NCI-H748 treated with DMSO at 0.1 percent for 48 hours (cell line): Measurements from ENCODE around the gene PCGF3.
"Not testable (repeated sequence)": the region's sequence is repeated elsewhere in the genome, so short reads cannot be mapped to it uniquely, and the experiment has no call there.

Experiments
- DNase-seq: peaks from one replicate; lab custom pipeline; 2025; lab: John Stamatoyannopoulos, UW

The PCGF3 gene

DNA sequence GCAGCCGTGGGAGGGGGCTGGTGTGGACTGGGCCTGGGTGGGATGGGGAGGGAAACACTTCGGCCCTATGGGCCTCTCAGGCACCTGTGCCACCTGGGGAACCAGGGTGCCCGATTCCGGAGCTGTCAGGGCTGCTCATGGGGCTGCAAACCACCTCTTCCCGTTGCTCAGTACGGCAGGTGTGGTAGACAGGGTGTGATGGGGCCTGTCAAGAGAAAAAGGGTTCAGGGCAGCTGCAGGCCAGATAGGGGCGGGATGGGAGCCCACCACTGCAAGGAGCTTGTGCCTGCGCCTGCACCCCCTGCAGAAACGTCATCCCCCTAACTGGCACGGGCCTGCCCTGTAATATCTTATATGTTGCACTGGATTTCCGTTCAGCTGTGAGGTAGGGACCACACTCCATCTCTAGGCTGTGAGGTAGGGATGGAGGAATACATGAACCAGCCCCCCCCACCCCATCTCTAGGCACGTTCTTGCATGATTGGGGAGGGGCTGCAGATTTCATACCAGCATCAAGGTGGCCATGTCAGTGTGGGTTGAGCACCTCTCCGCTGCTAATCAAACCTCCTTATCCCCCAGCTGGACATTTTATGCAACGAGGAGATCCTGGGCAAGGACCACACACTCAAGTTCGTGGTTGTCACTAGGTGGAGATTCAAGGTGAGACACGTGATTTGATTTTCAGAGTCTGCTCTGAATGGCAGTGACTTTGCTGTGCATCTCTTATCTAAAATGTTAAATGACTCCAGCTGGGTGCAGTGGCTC, 59.0 kb downstream of the PCGF3 start:
- DNase-seq: no peak

- no peak for DNase-seq
These were observed 60.5 kb downstream of the PCGF3 start for GRCh38 chr4:766152-766515.

DNA sequence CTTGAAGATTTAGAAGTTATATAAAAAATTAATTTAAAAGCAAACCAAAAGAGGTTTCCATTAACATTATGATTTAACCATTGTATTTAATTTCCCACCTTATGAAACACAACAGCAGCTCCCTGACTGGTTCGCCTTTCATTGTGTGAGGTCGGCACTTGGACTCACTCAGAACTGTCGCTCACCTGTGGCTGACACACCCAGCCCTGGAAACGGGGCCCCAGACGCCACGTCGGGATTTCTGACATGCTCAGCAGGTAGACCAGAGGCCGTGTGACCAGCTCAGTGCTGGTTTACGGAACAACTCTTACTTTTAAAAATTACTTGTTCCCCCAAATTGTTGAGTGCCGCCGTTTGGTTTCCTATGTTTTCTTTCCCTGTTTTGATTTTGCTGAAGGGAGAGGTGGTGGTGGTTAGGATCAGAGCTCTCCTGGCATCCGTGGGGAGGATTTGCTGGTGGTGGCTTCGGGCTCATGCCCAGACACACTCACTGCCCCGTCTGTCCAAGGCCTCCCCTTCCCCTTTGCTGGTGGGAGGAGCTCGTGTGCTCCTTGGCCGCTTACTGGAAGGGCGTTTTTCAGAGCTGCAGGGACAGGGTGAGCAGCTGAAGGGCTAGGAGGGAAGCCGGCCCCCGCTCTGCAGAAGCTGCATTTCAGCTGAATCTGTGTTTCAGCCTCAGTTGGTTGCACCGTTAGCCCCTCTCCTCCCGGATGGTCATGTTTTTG, 61.1 kb downstream of the PCGF3 start:
- no peak for DNase-seq

GRCh38 chr4:768076-768475, 62.4 kb downstream of the PCGF3 start:
- no peak for DNase-seq

DNA sequence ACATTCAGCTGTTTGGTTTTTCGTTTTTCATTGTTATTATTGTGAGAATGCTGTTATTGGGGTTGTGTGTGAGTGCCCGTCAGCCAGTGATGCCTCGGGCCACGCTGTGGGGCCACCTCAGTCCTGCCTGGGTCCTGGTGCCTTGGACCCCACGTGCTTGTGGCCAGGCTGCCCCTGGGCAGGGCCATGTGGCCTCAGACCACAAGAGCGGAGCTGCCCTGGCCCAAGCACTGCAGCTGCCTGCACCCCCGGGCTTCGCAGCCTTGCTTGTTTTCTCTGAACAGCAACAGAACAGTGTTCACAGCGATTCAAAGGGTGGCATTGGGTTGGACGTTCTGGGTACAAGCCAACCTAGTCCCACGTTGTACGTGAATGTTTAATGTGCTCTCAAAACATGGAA, 63.4 kb downstream of the PCGF3 start:
- no peak for DNase-seq

DNA sequence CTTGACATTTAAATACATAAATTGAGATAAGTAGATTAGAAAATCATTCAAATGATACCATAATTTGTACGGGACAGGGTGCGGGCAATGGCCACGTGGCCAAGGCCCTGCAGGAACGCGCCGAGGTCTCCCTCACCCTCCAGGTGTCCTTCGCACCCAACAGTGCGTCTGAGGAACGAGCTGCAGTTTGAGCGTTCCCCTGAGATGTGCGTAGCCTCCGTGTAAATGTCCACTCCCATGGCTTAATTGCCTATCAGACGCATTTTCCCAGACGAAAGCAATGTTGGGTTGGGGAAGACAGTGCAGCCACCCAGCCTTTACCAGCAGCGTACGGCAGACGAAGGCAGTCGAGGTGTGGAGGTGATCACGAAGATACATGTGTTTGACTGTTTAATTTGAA, 63.9 kb downstream of the PCGF3 start:
- DNase-seq: no peak

DNA sequence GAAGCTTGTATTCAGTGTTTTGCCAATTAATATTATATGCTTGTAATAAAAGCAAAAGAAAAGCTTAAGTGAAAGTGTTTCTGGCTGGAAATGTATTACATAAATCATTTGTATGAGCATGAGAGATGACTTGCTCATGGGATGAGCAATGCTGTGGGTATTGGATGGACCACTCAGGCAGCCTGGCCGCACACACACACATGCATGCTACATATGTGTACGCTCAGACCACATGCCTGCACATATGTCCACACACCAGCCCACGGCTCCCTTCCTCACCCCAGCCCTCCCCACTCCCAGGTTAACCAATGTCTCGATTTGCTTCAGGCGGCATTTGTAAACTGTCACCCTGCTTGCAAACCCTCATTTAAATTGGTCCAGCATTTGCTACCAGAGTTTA, 64.4 kb downstream of the PCGF3 start:
- DNase-seq: no peak

DNA sequence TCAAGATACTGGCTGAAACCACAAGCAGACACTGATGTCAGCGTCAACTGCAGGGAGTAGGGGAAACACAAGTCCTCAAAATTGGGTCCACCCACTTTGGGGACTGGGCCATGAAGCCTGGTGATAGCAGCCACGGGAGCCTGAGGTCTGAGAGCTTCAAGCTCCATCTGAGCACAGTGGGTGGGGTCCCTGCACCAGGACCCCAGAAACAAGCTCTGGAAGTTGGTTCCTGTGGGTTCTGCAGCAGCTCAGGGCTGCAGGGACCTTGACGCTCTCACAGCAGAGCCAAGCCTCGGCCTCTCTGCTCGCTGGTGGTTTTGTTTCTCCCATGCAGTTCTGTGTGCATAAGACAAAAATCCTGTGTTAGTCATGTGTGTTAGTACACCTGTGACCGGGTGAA, 65.8 kb downstream of the PCGF3 start:
- no peak for DNase-seq

- DNase-seq: no peak
These were observed 66.5 kb downstream of the PCGF3 start for GRCh38 chr4:772118-772517.

DNA sequence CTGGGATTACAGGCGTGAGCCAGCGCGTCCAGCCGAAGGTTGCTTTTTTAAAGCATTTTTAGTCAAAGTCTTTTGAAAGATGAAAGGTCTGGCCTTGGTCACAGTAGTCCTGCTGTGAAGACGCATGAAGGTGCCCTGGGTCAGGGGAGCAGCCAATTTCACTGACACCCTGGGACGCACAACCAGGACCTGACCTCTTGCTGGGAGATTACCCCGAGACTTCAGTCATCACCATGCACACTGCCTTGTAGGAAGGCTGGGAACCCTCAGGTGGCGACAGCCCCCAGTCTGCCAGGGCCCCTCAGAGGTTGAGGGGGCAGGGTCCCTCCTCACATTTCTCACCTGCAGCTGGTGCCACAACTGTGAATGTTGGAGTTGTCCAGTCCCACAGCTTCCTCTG, 67.1 kb downstream of the PCGF3 start:
- DNase-seq: no peak

GRCh38 chr4:773214-773613, 67.6 kb downstream of the PCGF3 start:
- no peak for DNase-seq

GRCh38 chr4:774419-775092, 68.9 kb downstream of the PCGF3 start:
- not testable (repeated sequence) for DNase-seq

- DNase-seq: not testable (repeated sequence)
These were observed 69.9 kb downstream of the PCGF3 start for GRCh38 chr4:775485-775884.

DNA sequence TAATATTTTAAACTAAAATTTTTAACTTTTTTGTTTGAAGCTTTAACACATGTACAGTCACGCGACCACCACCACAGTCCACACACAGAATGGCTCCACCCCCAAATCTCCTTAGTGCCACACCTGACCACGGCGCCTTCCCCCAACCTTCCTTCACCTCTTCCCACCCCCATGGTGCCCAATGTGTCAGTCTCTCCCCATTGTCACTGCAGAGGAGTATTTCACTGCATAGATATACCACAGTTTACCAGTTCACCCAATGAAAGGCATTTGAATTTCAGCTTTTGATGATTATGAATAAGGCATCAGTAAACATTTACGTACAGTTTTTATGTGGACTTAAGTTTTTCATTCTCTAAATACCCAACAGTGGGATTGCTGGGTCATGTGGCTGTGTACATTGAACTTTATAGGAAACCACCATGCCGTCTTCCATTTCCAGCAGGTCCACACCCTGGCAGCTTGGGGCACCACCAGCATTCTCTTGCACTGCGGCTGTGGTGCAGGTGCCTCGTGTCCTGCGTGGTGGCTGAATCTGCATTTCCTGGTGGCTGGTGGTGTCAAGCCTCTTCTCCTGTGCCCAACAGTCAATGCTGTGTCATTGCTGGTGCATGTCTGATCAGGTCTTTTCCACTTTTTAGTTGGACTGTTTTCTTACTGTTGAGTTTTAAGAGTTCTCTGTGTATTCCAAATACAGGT, 71.3 kb downstream of the PCGF3 start:
- no peak for DNase-seq

GRCh38 chr4:777520-778262, 72.1 kb downstream of the PCGF3 start:
- no peak for DNase-seq

GRCh38 chr4:779555-779954, 73.9 kb downstream of the PCGF3 start:
- DNase-seq: no peak

- not testable (repeated sequence) for DNase-seq
These were observed 74.6 kb downstream of the PCGF3 start for GRCh38 chr4:780255-780654.

DNA sequence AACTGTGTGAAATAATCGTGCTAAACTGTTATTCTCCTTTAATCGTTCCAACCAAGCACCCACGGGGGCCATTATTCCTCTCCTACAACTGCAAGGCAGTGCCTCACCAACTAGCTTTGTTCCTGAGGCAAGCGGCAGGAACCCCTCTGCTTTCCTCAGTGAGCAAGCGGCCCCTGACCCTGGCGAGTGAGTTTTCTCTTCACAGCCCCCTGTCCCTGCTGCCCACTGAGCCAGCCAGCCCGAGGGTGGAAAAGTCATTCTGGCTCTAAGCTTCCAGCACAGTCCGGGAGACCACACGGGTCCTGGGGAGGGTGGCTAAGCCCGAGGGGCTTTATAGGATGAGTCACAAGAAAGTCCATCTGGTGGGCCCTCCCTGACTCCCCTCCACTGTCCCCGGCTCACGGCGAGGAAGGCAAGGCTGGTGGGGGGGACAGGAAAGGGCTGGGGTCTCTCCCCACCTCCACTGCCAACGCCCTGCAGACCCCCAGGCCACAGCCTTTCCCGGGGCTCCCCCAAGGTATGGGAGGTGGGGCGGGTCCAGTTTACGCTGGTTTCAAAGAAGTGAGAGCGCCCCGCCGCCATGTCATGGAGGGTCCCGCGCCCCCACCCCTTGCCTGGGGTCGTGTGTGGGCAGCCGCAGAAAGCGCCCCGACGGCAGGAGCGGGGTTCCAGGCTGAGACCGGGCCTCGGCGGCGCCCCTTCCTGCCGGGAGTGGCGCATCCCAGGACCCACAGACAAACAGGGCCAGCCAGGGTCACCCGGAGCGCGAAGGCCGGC, 75.3 kb downstream of the PCGF3 start:
- no peak for DNase-seq

DNA sequence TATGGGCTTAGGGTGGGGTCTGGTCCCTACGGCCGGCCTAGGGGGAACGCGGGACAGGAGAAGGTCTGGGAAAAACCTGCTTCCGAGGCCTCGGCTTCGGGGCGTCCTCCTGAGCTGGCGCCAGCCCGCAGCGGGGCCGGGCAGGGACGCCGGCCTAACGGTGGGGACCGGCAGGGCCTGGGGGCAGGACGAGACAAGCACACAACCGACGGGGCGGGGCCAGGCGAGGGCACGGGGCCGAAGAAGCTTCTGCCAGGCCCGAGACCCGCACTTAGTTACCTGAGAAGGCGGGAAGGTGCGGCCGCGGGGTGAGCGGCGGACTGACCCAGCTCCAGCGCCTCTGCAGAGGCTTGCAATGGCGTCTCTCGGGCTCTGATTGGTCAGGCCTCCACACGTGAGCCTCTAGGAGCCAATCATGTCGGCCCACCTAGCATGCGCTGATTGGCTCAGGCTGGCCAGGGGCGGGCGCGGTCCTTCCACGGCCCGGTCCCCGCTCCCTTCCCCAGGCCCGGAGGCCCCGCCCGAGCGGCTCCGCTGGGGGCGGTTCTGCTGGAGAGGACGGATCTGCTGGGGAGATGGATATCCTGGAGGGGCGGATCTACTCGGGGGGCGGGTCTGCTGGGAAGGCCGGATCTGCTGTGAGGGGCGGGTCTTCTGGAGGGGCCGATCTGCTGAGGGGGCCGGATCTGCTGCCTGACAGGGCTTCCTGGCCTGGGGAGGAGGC, 76.0 kb downstream of the PCGF3 start:
- DNase-seq: peak; percentile 63
